Hepatocyte (in vitro differentiated cells): ENCODE measurements around the gene GPN3. TPM values are rescaled to one million over a fixed set of nuclear protein-coding genes. Genes with fewer than 3 reads are reported as not detected.

Experiments used
- DNase-seq: peaks from one replicate; pipeline ENCODE4 v3.0.0-alpha.2; 2016; ENCODE audit warnings: low spot score
- H2AFZ ChIP-seq: fragments of 200-600 bp; sonication (generic); 2 replicates; pipeline ENCODE4 v1.6.0; 2016; ENCODE audit warnings: antibody characterized with exemption, mild to moderate bottlenecking
- H3K27ac ChIP-seq: fragments of 200-600 bp; sonication (generic); 2 replicates; pipeline ENCODE4 v1.5.1; 2016; ENCODE audit warnings: mild to moderate bottlenecking
- H3K27me3 ChIP-seq: fragments of 200-600 bp; sonication (generic); 2 replicates; pipeline ENCODE4 v1.6.1; 2016
- H3K36me3 ChIP-seq: fragments of 200-600 bp; sonication (generic); replicated peaks from 2 replicates; pipeline ENCODE4 v1.5.1; 2016; ENCODE audit warnings: low read depth; ENCODE audit not compliant: insufficient read depth
- H3K4me1 ChIP-seq: fragments of 200-600 bp; sonication (generic); 2 replicates; pipeline ENCODE4 v1.5.1; 2016; ENCODE audit warnings: mild to moderate bottlenecking, moderate library complexity; ENCODE audit not compliant: insufficient read depth
- H3K4me2 ChIP-seq: fragments of 200-600 bp; sonication (generic); 2 replicates; pipeline ENCODE4 v1.6.0; 2016
- H3K4me3 ChIP-seq: fragments of 200-600 bp; sonication (generic); 2 replicates; pipeline ENCODE4 v1.5.1; 2016; ENCODE audit warnings: mild to moderate bottlenecking
- H3K79me2 ChIP-seq: fragments of 200-600 bp; sonication (generic); 2 replicates; pipeline ENCODE4 v1.6.0; 2017; ENCODE audit warnings: mild to moderate bottlenecking
- H3K9me2 ChIP-seq: fragments of 200-600 bp; sonication (generic); replicated peaks from 2 replicates; pipeline ENCODE4 v1.6.0; 2017; ENCODE audit warnings: mild to moderate bottlenecking; ENCODE audit not compliant: insufficient read depth
- H3K9me3 ChIP-seq: fragments of 200-600 bp; sonication (generic); 2 replicates; pipeline ENCODE4 v1.5.1; 2016; ENCODE audit warnings: low read depth, mild to moderate bottlenecking
- H4K20me1 ChIP-seq: fragments of 200-600 bp; sonication (generic); 2 replicates; pipeline ENCODE4 v1.6.0; 2016; ENCODE audit warnings: mild to moderate bottlenecking; ENCODE audit not compliant: insufficient read depth, poor library complexity, severe bottlenecking
- CTCF ChIP-seq: fragments of 200-600 bp; sonication (generic); IDR thresholded peaks from 2 replicates; pipeline ENCODE4 v1.5.1; 2016; ENCODE audit warnings: antibody characterized with exemption, mild to moderate bottlenecking; ENCODE audit not compliant: poor library complexity
- EZH2 ChIP-seq: fragments of 200-600 bp; sonication (generic); IDR thresholded peaks from 2 replicates; pipeline ENCODE4 v1.6.1; 2016; ENCODE audit warnings: antibody characterized with exemption, mild to moderate bottlenecking, borderline replicate concordance
- EZH2phosphoT487 ChIP-seq: fragments of 200-600 bp; sonication (generic); IDR thresholded peaks from one replicate; pipeline ENCODE4 v1.6.1; 2018; ENCODE audit warnings: antibody characterized with exemption, mild to moderate bottlenecking, low read depth, moderate library complexity; ENCODE audit not compliant: unreplicated experiment, severe bottlenecking
- WGBS: methylation state at CpG from one replicate; pipeline ENCODE4 v1.1.6; 2016; ENCODE audit warnings: low lambda C conversion rate; ENCODE audit errors: missing lambda C conversion rate; 5-methylcytosine and 5-hydroxymethylcytosine counted together
- polyA plus RNA-seq: library from polyadenylated mRNA; unstranded; fragments of >200 nt; fragmentation: Nextera tagmentation; extraction: Ambion mirVana; gene quantifications from 2 replicates; pipeline ENCODE4 v1.2.1, GENCODE V29; 2016
- small RNA-seq: library from RNA; depleted of rRNA; stranded (forward); fragments of <200 nt; gene quantifications from one replicate; pipeline ENCODE3, GENCODE V24; 2014
- total RNA-seq: library from RNA; depleted of rRNA; stranded (reverse); fragments of >200 nt; gene quantifications from 2 replicates; pipeline ENCODE4 v1.2.3, GENCODE V29; 2014

The GPN3 gene
- total and polyA plus RNA-seq, 2 experiments from 2014 or later: 21.8 to 27.4 TPM

DNA sequence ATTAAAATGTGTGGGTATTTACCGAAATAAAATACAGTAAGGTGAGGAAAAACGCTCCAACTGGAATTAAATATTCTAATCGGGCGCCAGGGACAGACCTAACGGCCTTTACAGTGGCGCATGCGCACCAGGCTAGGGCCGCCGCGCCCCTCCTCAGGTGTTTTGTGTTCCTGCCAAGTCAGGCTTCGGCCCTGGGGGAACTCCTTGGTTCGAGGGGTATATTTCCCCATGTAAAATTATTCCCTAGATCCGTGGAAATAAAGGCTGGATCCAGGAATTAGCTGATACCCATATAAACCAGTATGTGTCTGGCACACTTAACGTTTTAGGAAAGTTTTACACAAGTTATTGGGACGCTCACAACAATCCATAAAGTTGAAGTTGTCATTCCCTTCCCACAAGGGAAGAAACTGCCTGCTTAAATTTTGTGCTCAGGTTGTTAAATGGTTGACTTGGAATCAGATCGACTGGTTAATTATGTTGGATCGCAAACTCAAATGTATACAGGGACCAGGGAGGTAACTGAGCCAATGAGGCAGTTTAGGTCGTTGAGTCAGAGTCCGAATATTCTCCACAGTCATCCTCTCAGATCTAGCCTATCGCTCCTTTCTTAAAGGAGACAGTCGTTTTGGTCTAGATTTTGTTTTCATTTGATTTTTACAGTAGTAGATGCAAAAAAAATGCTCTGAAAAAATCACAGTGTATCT lies 63.9 kb downstream of the GPN3 start:
- DNase-seq: peak; percentile 90
- Histone ChIP-seq H3K79me2 (peaks cover 38% of the 10 kb centered on the region), H3K4me1 (peaks cover 9% of the 10 kb centered on the region), H3K4me2 (peak overlapping the region; percentile 78), H4K20me1 (no peaks in the 10 kb centered on the region), H2AFZ (peak overlapping the region; percentile 99), H3K27me3 (no peaks in the 10 kb centered on the region), H3K27ac (peak overlapping the region; percentile 97), H3K4me3 (peak overlapping the region; percentile 32), H3K36me3 (no peaks in the 10 kb centered on the region), H3K9me2 (no peaks in the 10 kb centered on the region), H3K9me3 (no peaks in the 10 kb centered on the region)
- TF ChIP-seq EZH2phosphoT487 (no peak), CTCF (no peak), EZH2 (no peak)
- WGBS: 26% methylated on average over 21 of the region's 21 CpGs

DNA sequence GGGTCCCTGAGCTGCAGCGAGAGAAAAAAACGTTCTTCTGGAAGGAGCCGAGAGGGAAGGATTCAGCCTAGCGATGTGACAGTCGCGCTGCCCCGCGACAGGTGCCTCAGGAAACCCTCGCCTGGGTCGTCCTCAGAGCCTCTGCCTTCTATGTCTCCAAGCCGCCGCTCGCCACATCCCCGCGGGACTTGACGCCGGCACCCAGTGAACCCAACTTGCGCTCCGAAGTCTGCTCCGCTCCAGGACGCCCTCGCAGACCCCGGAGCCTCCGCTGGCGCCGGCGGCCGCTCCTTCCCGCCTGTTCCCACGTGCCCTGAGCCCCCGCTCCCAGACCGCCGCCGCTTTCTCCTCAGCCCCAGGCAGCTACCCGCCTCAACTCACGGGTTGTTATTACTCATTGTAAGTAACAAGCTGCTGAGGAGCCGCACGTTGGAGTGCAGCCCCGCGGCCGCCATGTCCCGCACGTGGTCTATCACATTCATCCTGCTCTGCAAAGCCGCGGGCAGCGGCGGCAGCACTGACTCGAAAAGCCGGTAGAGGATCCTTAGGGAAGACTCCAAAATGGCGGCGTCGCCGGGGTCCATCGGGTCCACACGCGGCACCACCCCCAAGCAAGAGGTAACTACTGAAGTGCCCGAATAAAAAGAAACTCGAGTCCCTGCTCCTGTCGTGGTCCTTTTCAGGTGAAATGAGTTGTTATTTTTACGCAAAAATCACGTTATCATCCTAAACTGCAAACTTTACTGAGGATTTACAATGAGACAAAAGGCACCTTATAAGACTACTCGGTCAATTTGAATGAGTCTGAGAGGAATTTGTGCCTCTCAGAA lies 64.7 kb downstream of the GPN3 start, which contains the start of gene ANAPC7:
TSS of gene ANAPC7 (minus strand) at position 563 of the 830 bp plus-strand sequence. CDS start at position 482, 81 bp downstream.
- Histone ChIP-seq H3K4me1 (peaks cover 9% of the 10 kb centered on the region), H3K79me2 (peaks cover 45% of the 10 kb centered on the region), H3K4me3 (peak within 1 kb of the TSS; percentile 97), H3K27me3 (no peaks in the 10 kb centered on the region), H3K9me2 (no peaks in the 10 kb centered on the region), H3K9me3 (no peaks in the 10 kb centered on the region), H3K27ac (peak within 1 kb of the TSS; percentile 97), H2AFZ (peak within 1 kb of the TSS; percentile 99), H3K4me2 (peak within 1 kb of the TSS; percentile 78), H4K20me1 (no peaks in the 10 kb centered on the region), H3K36me3 (no peaks in the 10 kb centered on the region)
- under 1% methylated on average over 61 of the region's 62 CpGs for WGBS
- peak; percentile 96 for DNase-seq
- TF ChIP-seq CTCF (peak; percentile 21), EZH2phosphoT487 (no peak)

Small RNAs within 50 kb of the gene (small RNA-seq; reads per million reads assigned to genes)
- gene RF00278: not detected

Other genes with a start within 250 kb of the GPN3 start
- gene ATP2A2, start 187.0 kb downstream of the GPN3 start, total RNA-seq: 97.9 and 126 TPM in 2 replicates
- 60.2 and 68.2 TPM in 2 replicates for gene ATP2A2, start 187.0 kb downstream of the GPN3 start, polyA plus RNA-seq
- 34.8 and 35.7 TPM in 2 replicates for gene ANAPC7, start 64.5 kb downstream of the GPN3 start, total RNA-seq
- 22.5 and 28.3 TPM in 2 replicates for gene ANAPC7, start 64.5 kb downstream of the GPN3 start, polyA plus RNA-seq
- 419 and 585 TPM in 2 replicates for gene ARPC3, start 17.9 kb downstream of the GPN3 start, total RNA-seq
- gene ARPC3, start 17.9 kb downstream of the GPN3 start, polyA plus RNA-seq: 434 and 442 TPM in 2 replicates
- gene FAM216A, start 588 bp upstream of the GPN3 start, total RNA-seq: 8.3 and 8.7 TPM in 2 replicates
- 6.8 and 8.4 TPM in 2 replicates for gene FAM216A, start 588 bp upstream of the GPN3 start, polyA plus RNA-seq
- 102 and 110 TPM in 2 replicates for gene VPS29, start 33.9 kb upstream of the GPN3 start, total RNA-seq
- gene VPS29, start 33.9 kb upstream of the GPN3 start, polyA plus RNA-seq: 176 and 177 TPM in 2 replicates
- 0.23 and 0.24 TPM in 2 replicates for gene RAD9B, start 34.1 kb upstream of the GPN3 start, total RNA-seq
- gene RAD9B, start 34.1 kb upstream of the GPN3 start, polyA plus RNA-seq: 0.13 and 0.61 TPM in 2 replicates
- gene PPTC7, start 115.1 kb upstream of the GPN3 start, total RNA-seq: 11.8 and 17.1 TPM in 2 replicates
- gene PPTC7, start 115.1 kb upstream of the GPN3 start, polyA plus RNA-seq: 8.1 and 8.6 TPM in 2 replicates
- 36.8 and 40.6 TPM in 2 replicates for gene TCTN1, start 145.9 kb upstream of the GPN3 start, total RNA-seq
- gene TCTN1, start 145.9 kb upstream of the GPN3 start, polyA plus RNA-seq: 39.0 and 40.9 TPM in 2 replicates
- 1.8 and 5.8 TPM in 2 replicates for gene HVCN1, start 220.9 kb upstream of the GPN3 start, total RNA-seq
- gene HVCN1, start 220.9 kb upstream of the GPN3 start, polyA plus RNA-seq: 5.6 and 8.9 TPM in 2 replicates